Measurements from ENCODE around the gene FAM83G.

FAM83G gene

GRCh38 chr17:18981335-18981641 is 23.3 kb downstream of the FAM83G start:
- Histone ChIP-seq H3K27me3 (ENCODE audit: low read depth, low read length) (no peaks in the 10 kb centered on the region), H3K27ac (ENCODE audit: low read length) (no peak overlapping the region), H3K4me3 (ENCODE audit: low read depth in 1 of 2, low read length in 2 of 2) (no peak overlapping the region), H3K36me3 (ENCODE audit: control insufficient read depth in 1 of 2, insufficient read depth in 2 of 2, low read length in 2 of 2) (peaks cover 0 to 11% of the 10 kb centered on the region in 2 donors), H3K9me3 (ENCODE audit: control insufficient read depth in 1 of 2, low read length in 2 of 2) (no peaks in the 10 kb centered on the region), H3K4me1 (ENCODE audit: control insufficient read depth in 1 of 2, insufficient read depth in 2 of 2, low read length in 2 of 2) (no peaks in the 10 kb centered on the region)

DNA sequence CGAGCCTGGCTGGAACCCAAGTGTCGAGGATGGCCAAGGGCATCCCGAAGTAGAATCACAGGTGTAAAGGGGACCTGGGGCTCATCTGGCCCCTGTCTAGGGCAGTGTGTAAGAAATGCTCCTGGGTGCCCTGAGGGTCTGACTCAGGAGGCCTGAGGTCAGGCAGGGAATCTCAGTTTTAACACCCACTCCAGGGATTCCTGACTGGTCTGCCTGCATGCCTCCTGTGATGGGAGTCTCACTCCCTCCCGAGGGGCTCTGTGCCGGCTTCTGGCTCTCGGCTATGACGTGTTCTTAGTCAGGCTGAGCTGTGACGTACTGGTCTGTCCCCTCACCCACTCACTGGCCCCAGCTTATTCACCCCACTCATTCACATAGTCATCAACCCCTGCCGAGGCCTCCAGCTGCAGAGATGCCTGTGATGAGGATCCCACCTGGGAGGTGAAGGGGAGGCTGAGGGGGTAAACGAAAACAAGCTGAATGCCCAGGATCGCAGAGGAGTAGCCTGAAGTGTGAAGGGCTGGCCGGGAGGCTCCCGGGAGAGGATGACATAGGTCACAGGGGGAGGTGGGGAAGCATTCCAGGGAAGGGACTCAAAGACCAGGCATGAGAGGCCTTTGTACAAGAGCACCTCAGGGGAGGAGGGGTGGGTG is 23.8 kb downstream of the FAM83G start:
- Histone ChIP-seq H3K4me3 (ENCODE audit: low read depth in 1 of 2, low read length in 2 of 2) (no peak overlapping the region), H3K36me3 (ENCODE audit: control insufficient read depth in 1 of 2, insufficient read depth in 2 of 2, low read length in 2 of 2) (peaks cover 0 to 11% of the 10 kb centered on the region in 2 donors), H3K27me3 (ENCODE audit: low read depth, low read length) (no peaks in the 10 kb centered on the region), H3K9me3 (ENCODE audit: control insufficient read depth in 1 of 2, low read length in 2 of 2) (no peaks in the 10 kb centered on the region), H3K4me1 (ENCODE audit: control insufficient read depth in 1 of 2, insufficient read depth in 2 of 2, low read length in 2 of 2) (no peaks in the 10 kb centered on the region), H3K27ac (ENCODE audit: low read length) (no peak overlapping the region)

GRCh38 chr17:18978655-18979054 is 25.9 kb downstream of the FAM83G start:
- no peaks in the 10 kb centered on the region for H3K27me3 ChIP-seq (ENCODE audit: low read depth, low read length)
- H3K27ac ChIP-seq (ENCODE audit: low read length) = no peak overlapping the region
- no peak overlapping the region for H3K4me3 ChIP-seq (ENCODE audit: low read depth in 1 of 2, low read length in 2 of 2)
- peaks cover 0 to 11% of the 10 kb centered on the region in 2 donors for H3K36me3 ChIP-seq (ENCODE audit: control insufficient read depth in 1 of 2, insufficient read depth in 2 of 2, low read length in 2 of 2)
- H3K4me1 ChIP-seq (ENCODE audit: control insufficient read depth in 1 of 2, insufficient read depth in 2 of 2, low read length in 2 of 2) = no peaks in the 10 kb centered on the region
- no peaks in the 10 kb centered on the region for H3K9me3 ChIP-seq (ENCODE audit: control insufficient read depth in 1 of 2, low read length in 2 of 2)

- H3K36me3 ChIP-seq (ENCODE audit: control insufficient read depth in 1 of 2, insufficient read depth in 2 of 2, low read length in 2 of 2) = peaks cover 0 to 11% of the 10 kb centered on the region in 2 donors
- no peak overlapping the region for H3K27ac ChIP-seq (ENCODE audit: low read length)
- H3K4me1 ChIP-seq (ENCODE audit: control insufficient read depth in 1 of 2, insufficient read depth in 2 of 2, low read length in 2 of 2) = no peaks in the 10 kb centered on the region
- H3K27me3 ChIP-seq (ENCODE audit: low read depth, low read length) = no peaks in the 10 kb centered on the region
- H3K9me3 ChIP-seq (ENCODE audit: control insufficient read depth in 1 of 2, low read length in 2 of 2) = no peaks in the 10 kb centered on the region
- no peak overlapping the region for H3K4me3 ChIP-seq (ENCODE audit: low read depth in 1 of 2, low read length in 2 of 2)
Measured at GRCh38 chr17:18978050-18978449, 26.5 kb downstream of the FAM83G start.

DNA sequence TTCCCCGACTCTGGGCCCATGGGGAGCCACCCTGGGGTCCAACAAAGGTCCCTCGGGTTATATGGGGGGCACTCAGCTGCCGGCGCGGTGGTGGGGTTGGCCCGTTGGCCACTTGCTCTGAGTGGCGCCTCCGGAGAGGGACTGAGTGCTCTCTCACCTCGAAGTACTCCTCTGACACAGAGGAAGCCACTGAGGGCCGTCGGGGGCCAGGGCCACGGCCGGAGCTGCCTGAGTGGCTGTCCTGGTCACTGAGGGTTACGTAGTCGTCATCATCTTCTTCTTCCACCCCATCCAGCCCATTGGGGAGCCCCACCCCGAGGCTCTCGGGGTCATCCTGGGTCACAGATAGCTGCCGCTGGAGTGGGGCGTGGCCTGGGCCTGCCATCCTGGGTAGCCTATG is 26.9 kb downstream of the FAM83G start:
- Histone ChIP-seq H3K4me1 (ENCODE audit: control insufficient read depth in 1 of 2, insufficient read depth in 2 of 2, low read length in 2 of 2) (no peaks in the 10 kb centered on the region), H3K4me3 (ENCODE audit: low read depth in 1 of 2, low read length in 2 of 2) (no peak overlapping the region), H3K9me3 (ENCODE audit: control insufficient read depth in 1 of 2, low read length in 2 of 2) (no peaks in the 10 kb centered on the region), H3K36me3 (ENCODE audit: control insufficient read depth in 1 of 2, insufficient read depth in 2 of 2, low read length in 2 of 2) (peaks cover 0 to 11% of the 10 kb centered on the region in 2 donors), H3K27ac (ENCODE audit: low read length) (no peak overlapping the region), H3K27me3 (ENCODE audit: low read depth, low read length) (no peaks in the 10 kb centered on the region)

- H3K27me3 ChIP-seq (ENCODE audit: low read depth, low read length) = no peaks in the 10 kb centered on the region
- peaks cover 0 to 11% of the 10 kb centered on the region in 2 donors for H3K36me3 ChIP-seq (ENCODE audit: control insufficient read depth in 1 of 2, insufficient read depth in 2 of 2, low read length in 2 of 2)
- H3K9me3 ChIP-seq (ENCODE audit: control insufficient read depth in 1 of 2, low read length in 2 of 2) = no peaks in the 10 kb centered on the region
- H3K27ac ChIP-seq (ENCODE audit: low read length) = no peak overlapping the region
- H3K4me1 ChIP-seq (ENCODE audit: control insufficient read depth in 1 of 2, insufficient read depth in 2 of 2, low read length in 2 of 2) = no peaks in the 10 kb centered on the region
- H3K4me3 ChIP-seq (ENCODE audit: low read depth in 1 of 2, low read length in 2 of 2) = no peak overlapping the region
Measured at GRCh38 chr17:18977021-18977420, 27.5 kb downstream of the FAM83G start.

GRCh38 chr17:18976201-18976600 is 28.4 kb downstream of the FAM83G start:
- Histone ChIP-seq H3K4me1 (ENCODE audit: control insufficient read depth in 1 of 2, insufficient read depth in 2 of 2, low read length in 2 of 2) (no peaks in the 10 kb centered on the region), H3K9me3 (ENCODE audit: control insufficient read depth in 1 of 2, low read length in 2 of 2) (no peaks in the 10 kb centered on the region), H3K36me3 (ENCODE audit: control insufficient read depth in 1 of 2, insufficient read depth in 2 of 2, low read length in 2 of 2) (peaks cover 0 to 14% of the 10 kb centered on the region in 2 donors), H3K4me3 (ENCODE audit: low read depth in 1 of 2, low read length in 2 of 2) (no peak overlapping the region), H3K27ac (ENCODE audit: low read length) (no peak overlapping the region), H3K27me3 (ENCODE audit: low read depth, low read length) (no peaks in the 10 kb centered on the region)

DNA sequence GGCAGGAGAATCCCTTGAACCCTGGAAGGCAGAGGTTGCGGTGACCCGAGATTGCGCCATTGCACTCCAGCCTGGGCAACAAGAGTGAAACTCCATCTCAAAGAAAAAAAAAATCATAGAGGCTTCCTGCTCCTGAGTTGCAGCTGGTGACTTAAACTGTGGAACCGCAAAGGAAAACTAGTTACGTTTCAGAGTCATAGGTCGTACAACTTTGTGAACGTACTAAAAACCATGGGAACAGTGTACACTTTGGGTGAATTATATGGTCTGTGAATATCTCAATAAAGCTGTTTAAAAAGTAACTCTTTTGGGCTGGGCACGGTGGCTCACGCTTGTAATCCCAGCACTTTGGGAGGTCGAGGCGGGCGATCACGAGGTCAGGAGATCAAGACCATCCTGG is 29.0 kb downstream of the FAM83G start:
- H3K4me1 ChIP-seq (ENCODE audit: control insufficient read depth in 1 of 2, insufficient read depth in 2 of 2, low read length in 2 of 2) = no peaks in the 10 kb centered on the region
- no peak overlapping the region for H3K27ac ChIP-seq (ENCODE audit: low read length)
- no peaks in the 10 kb centered on the region for H3K9me3 ChIP-seq (ENCODE audit: control insufficient read depth in 1 of 2, low read length in 2 of 2)
- peaks cover 0 to 19% of the 10 kb centered on the region in 2 donors for H3K36me3 ChIP-seq (ENCODE audit: control insufficient read depth in 1 of 2, insufficient read depth in 2 of 2, low read length in 2 of 2)
- no peaks in the 10 kb centered on the region for H3K27me3 ChIP-seq (ENCODE audit: low read depth, low read length)
- no peak overlapping the region for H3K4me3 ChIP-seq (ENCODE audit: low read depth in 1 of 2, low read length in 2 of 2)

- Histone ChIP-seq H3K4me1 (ENCODE audit: control insufficient read depth in 1 of 2, insufficient read depth in 2 of 2, low read length in 2 of 2) (no peaks in the 10 kb centered on the region), H3K9me3 (ENCODE audit: control insufficient read depth in 1 of 2, low read length in 2 of 2) (no peaks in the 10 kb centered on the region), H3K27ac (ENCODE audit: low read length) (no peak overlapping the region), H3K27me3 (ENCODE audit: low read depth, low read length) (no peaks in the 10 kb centered on the region), H3K36me3 (ENCODE audit: control insufficient read depth in 1 of 2, insufficient read depth in 2 of 2, low read length in 2 of 2) (peaks cover 0 to 19% of the 10 kb centered on the region in 2 donors), H3K4me3 (ENCODE audit: low read depth in 1 of 2, low read length in 2 of 2) (no peak overlapping the region)
Measured at GRCh38 chr17:18974407-18975149, 30.0 kb downstream of the FAM83G start.

DNA sequence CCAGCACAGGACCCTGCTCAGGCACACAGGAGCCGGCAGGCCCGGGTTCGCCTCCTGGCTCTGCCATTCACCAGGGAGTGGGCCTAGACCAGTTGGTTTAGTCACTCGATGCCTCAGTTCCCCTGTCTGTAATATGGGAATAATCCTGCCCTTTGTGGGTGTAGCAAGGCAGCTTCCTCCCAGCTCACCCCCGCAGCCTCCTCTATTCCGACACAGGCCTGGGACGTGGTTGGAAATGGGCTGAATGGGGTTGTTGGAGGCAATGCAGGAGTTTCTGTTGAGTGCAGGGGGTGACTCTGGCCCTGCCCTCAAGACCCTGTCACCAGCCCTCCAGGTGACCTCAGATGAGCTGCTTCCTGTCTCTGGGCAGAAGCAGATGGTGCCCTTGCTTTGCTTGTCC is 32.8 kb downstream of the FAM83G start:
- Histone ChIP-seq H3K27me3 (ENCODE audit: low read depth, low read length) (no peaks in the 10 kb centered on the region), H3K27ac (ENCODE audit: low read length) (no peak overlapping the region), H3K4me3 (ENCODE audit: low read depth in 1 of 2, low read length in 2 of 2) (no peak overlapping the region), H3K4me1 (ENCODE audit: control insufficient read depth in 1 of 2, insufficient read depth in 2 of 2, low read length in 2 of 2) (peaks cover 2 to 4% of the 10 kb centered on the region in 2 donors), H3K36me3 (ENCODE audit: control insufficient read depth in 1 of 2, insufficient read depth in 2 of 2, low read length in 2 of 2) (peaks cover 0 to 7% of the 10 kb centered on the region in 2 donors), H3K9me3 (ENCODE audit: control insufficient read depth in 1 of 2, low read length in 2 of 2) (no peaks in the 10 kb centered on the region)

DNA sequence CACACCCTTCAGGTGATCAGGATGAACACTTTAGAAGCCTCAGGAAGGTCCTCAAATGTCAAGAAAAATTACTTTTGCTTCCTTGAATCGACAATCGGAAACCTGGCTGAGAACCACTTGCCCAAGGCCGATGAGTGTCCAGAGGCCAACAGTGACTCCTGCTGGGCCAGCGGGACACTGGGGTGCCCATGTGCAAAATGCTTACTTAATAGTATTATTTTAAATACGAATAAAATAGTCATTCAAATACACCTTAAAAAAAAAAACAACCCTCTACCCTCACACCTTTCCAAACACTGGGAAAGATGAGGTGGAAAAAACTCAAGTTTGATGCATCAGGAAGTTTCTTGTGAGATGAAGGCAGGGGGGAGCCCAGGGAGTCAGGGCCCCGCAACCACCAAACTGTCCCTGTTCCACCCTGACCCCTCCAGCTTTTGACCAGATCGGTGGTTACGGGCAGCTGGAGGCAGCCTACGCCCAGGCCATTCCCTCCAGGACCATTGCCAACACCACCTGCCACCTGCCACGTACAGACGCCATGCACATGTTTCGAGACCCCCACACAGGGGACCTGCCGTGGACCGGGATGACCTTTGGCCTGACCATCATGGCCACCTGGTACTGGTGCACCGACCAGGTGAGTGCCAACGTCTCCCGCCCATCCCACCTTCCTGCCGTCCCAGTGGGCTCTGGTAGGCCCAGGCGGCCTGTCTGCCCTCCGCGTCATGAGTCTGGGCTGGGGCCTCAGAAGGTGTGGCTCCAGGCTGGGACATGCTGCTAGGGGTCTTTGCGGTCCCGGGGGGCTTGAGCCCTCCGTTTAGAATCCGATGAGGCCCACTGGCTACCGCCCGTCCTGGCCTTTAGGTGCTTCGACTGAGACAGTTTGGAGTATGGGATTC is 33.7 kb downstream of the FAM83G start:
- peaks cover 0 to 7% of the 10 kb centered on the region in 2 donors for H3K36me3 ChIP-seq (ENCODE audit: control insufficient read depth in 1 of 2, insufficient read depth in 2 of 2, low read length in 2 of 2)
- H3K4me3 ChIP-seq (ENCODE audit: low read depth in 1 of 2, low read length in 2 of 2) = no peak overlapping the region
- no peaks in the 10 kb centered on the region for H3K27me3 ChIP-seq (ENCODE audit: low read depth, low read length)
- no peaks in the 10 kb centered on the region for H3K9me3 ChIP-seq (ENCODE audit: control insufficient read depth in 1 of 2, low read length in 2 of 2)
- H3K27ac ChIP-seq (ENCODE audit: low read length) = no peak overlapping the region
- H3K4me1 ChIP-seq (ENCODE audit: control insufficient read depth in 1 of 2, insufficient read depth in 2 of 2, low read length in 2 of 2) = peaks cover 2 to 4% of the 10 kb centered on the region in 2 donors
